K562 (cell line): ENCODE results near the gene ODAD3. TPM values are rescaled to one million over a fixed set of nuclear protein-coding genes. Genes with fewer than 3 reads are reported as not detected.
A peak's percentile ranks its signal among the peaks of the same experiment; 100 is the strongest.

Experiments
- ATAC-seq: fragments of 200-7000 bp; cut with Tn5 transposase; 3 replicates; pipeline ENCODE4 v1.9.1; 2020; ENCODE audit warnings: moderate library complexity
- BruUV-seq: library from RNA; stranded (reverse); fragments of 400-500 nt; replicated peaks from 2 replicates; lab custom pipeline; 2021; lab: Mats Ljungman, UMichigan
- CTCF ChIA-PET: fragments of 300-600 bp; formaldehyde crosslinking; extraction: SDS; loops from one replicate; lab custom pipeline; 2021; ENCODE audit warnings: low intra/inter-chr PET ratio; lab: Yijun Ruan, JAX
- POLR2A ChIA-PET: fragments of 300-600, 350-650 bp; sonication (Branson Sonifier 250); formaldehyde crosslinking; extraction: SDS; loops from one replicate; lab custom pipeline; 2021; ENCODE audit warnings: antibody characterized with exemption, inconsistent platforms; lab: Yijun Ruan, JAX
- DNase-seq, 4 experiments: peaks; one replicate each; pipeline versions ENCODE4 v3.0.0 to v3.0.0-alpha.2; 2011 to 2018; ENCODE audit warnings: low spot score in 3 of 4, mixed read lengths in 3 of 4; ENCODE audit errors: extremely low read depth in 1 of 4
- FAIRE-seq: peaks from 2 replicates; lab custom pipeline; 2011; peaks lifted over from hg19 to GRCh38; lab: Jason Lieb, UNC
- H2AFZ ChIP-seq: 2 replicates; pipeline ENCODE4 v1.6.0; 2011; ENCODE audit warnings: low read depth, low read length, control low read depth, inconsistent platforms
- H3K27ac ChIP-seq: fragments of 200-600 bp; 3 replicates; pipeline ENCODE4 v1.8.0; 2011; ENCODE audit warnings: low read depth, mild to moderate bottlenecking, control low read depth, inconsistent platforms, low read length, moderate library complexity, mixed read lengths; ENCODE audit errors: extremely low read depth
- H3K27me3 ChIP-seq, 2 experiments: fragments of 300-600 bp in 1 of 2; 2 replicates in 1 of 2; 3 replicates in 1 of 2; pipeline versions ENCODE4 v1.6.0 to v1.8.0; 2011; ENCODE audit warnings: inconsistent platforms in 2 of 2, low read length in 2 of 2, mild to moderate bottlenecking in 1 of 2, mixed read lengths in 1 of 2, moderate library complexity in 1 of 2; ENCODE audit not compliant: control insufficient read depth in 2 of 2, insufficient read depth in 2 of 2
- H3K36me3 ChIP-seq: fragments of 300-600 bp; 3 replicates; pipeline ENCODE4 v1.8.0; 2011; ENCODE audit warnings: mild to moderate bottlenecking, low read length, inconsistent platforms; ENCODE audit not compliant: control insufficient read depth, insufficient read depth
- H3K4me1 ChIP-seq, 2 experiments: fragments of 200-600 bp in 1 of 2; replicated peaks in 1 of 2; 2 replicates in 1 of 2; 3 replicates in 1 of 2; pipeline versions ENCODE4 v1.5.1 to v1.8.0; 2011; ENCODE audit warnings: inconsistent platforms in 2 of 2, low read length in 2 of 2, mild to moderate bottlenecking in 1 of 2, mixed read lengths in 1 of 2, moderate library complexity in 1 of 2; ENCODE audit not compliant: control insufficient read depth in 2 of 2, insufficient read depth in 2 of 2
- H3K4me2 ChIP-seq: 2 replicates; pipeline ENCODE4 v1.6.1; 2011; ENCODE audit warnings: low read length, control low read depth, inconsistent platforms, mixed read lengths; ENCODE audit not compliant: insufficient read depth
- H3K4me3 ChIP-seq: fragments of 200-600 bp; sonication (generic), shearing (Covaris generic); 2 replicates; pipeline ENCODE4 v1.5.1; 2016; ENCODE audit warnings: control low read depth, inconsistent platforms
- H3K79me2 ChIP-seq: fragments of 200-600 bp; 3 replicates; pipeline ENCODE4 v1.8.0; 2011; ENCODE audit warnings: low read length, inconsistent platforms; ENCODE audit not compliant: control insufficient read depth, insufficient read depth
- H3K9ac ChIP-seq, 2 experiments: 2 replicates each; pipeline versions ENCODE4 v1.6.0 to v1.6.1; 2011; ENCODE audit warnings: low read depth in 2 of 2, low read length in 2 of 2, control low read depth in 1 of 2, inconsistent platforms in 1 of 2, mild to moderate bottlenecking in 1 of 2, mixed read lengths in 1 of 2; ENCODE audit not compliant: insufficient read depth in 1 of 2
- H3K9me1 ChIP-seq: one replicate; pipeline ENCODE4 v1.6.0; 2011; ENCODE audit warnings: inconsistent platforms, mild to moderate bottlenecking, low read length, moderate library complexity; ENCODE audit not compliant: control insufficient read depth, insufficient read depth
- H3K9me3 ChIP-seq: replicated peaks from 2 replicates; pipeline ENCODE4 v1.5.1; 2011; ENCODE audit warnings: low read depth, low read length, inconsistent platforms; ENCODE audit not compliant: control insufficient read depth, insufficient read depth
- H4K20me1 ChIP-seq: replicated peaks from 2 replicates; pipeline ENCODE4 v1.6.1; 2011; ENCODE audit warnings: low read length, inconsistent platforms, mixed read lengths; ENCODE audit not compliant: control insufficient read depth, insufficient read depth
- ARID2 ChIP-seq: fragments of 450-650 bp; IDR thresholded peaks from 2 replicates; pipeline ENCODE4 v1.6.1; 2017; ENCODE audit warnings: antibody characterized with exemption, mild to moderate bottlenecking
- ATF2 ChIP-seq: sonication (generic); formaldehyde crosslinking; IDR thresholded peaks from 2 replicates; pipeline ENCODE4 v1.8.1; 2022; ENCODE audit warnings: missing genetic modification reagents
- CBX8 ChIP-seq: fragments of 200-600 bp; sonication (generic); IDR thresholded peaks from 2 replicates; pipeline ENCODE4 v1.6.1; 2012; ENCODE audit warnings: borderline replicate concordance, mixed run types, low read depth, mild to moderate bottlenecking, moderate library complexity, mixed read lengths, low read length, control low read depth, inconsistent platforms; ENCODE audit not compliant: poor library complexity, severe bottlenecking; ENCODE audit errors: extremely low read depth
- GATAD2A ChIP-seq: fragments of 450-650 bp; IDR thresholded peaks from 2 replicates; pipeline ENCODE4 v1.6.1; 2017
- KLF16 ChIP-seq: IDR thresholded peaks from 2 replicates; pipeline ENCODE4 v1.6.1; 2016; ENCODE audit warnings: antibody characterized with exemption
- POLR2G ChIP-seq: fragments of 200-400 bp; formaldehyde crosslinking; IDR thresholded peaks from 2 replicates; pipeline ENCODE4 v1.6.1; 2017; ENCODE audit warnings: low read depth, mild to moderate bottlenecking, antibody characterized with exemption, low read length, moderate library complexity
- RBM22 ChIP-seq: fragments of 200-400 bp; formaldehyde crosslinking; IDR thresholded peaks from 2 replicates; pipeline ENCODE4 v1.6.1; 2018; ENCODE audit warnings: low read length, low read depth; ENCODE audit not compliant: poor library complexity, severe bottlenecking
- SAFB ChIP-seq: fragments of 200-400 bp; formaldehyde crosslinking; IDR thresholded peaks from 2 replicates; pipeline ENCODE4 v1.6.1; 2017; ENCODE audit warnings: low read depth, low read length, borderline replicate concordance
- SUPT5H ChIP-seq: fragments of 450-650 bp; IDR thresholded peaks from 2 replicates; pipeline ENCODE4 v1.6.1; 2016
- UBTF ChIP-seq, 2 experiments: IDR thresholded peaks; 2 replicates each; pipeline ENCODE4 v1.6.1; 2012; ENCODE audit warnings: improper control_type of control experiment in 2 of 2, low read depth in 2 of 2, low read length in 2 of 2, borderline replicate concordance in 1 of 2
- VEZF1 ChIP-seq: fragments of 200-800 bp; sonication (Bioruptor generic); IDR thresholded peaks from 2 replicates; pipeline ENCODE4 v1.6.1; 2017; ENCODE audit warnings: missing genetic modification characterization, missing compliant biosample characterization
- WGBS: fragments of 100-300 bp; shearing (Covaris generic); methylation state at CpG from one replicate; pipeline ENCODE4 v1.1.6; 2016; ENCODE audit warnings: low coverage, mixed read lengths; ENCODE audit not compliant: insufficient coverage; ENCODE audit errors: missing lambda C conversion rate; 5-methylcytosine and 5-hydroxymethylcytosine counted together
- in situ Hi-C: fragments of 300-500 bp; cut with MboI; formaldehyde crosslinking; loops from 4 replicates; pipeline ENCODE4 v1.15.0; 2018; ENCODE audit warnings: inconsistent platforms, mixed read lengths
- intact Hi-C: fragments of 100-400 bp; cut with micrococcal nuclease; formaldehyde crosslinking; loops from 2 replicates; pipeline ENCODE4 v1.14.2; 2022
- polyA plus RNA-seq, 8 experiments: library from polyadenylated mRNA; depleted of rRNA in 4 of 8; stranded (reverse) in 5 of 8; unstranded in 3 of 8; fragments of >200 nt; fragmentation: Nextera tagmentation in 2 of 8; fragmentation: Illumina TruSeq in 1 of 8; extraction: Ambion mirVana in 2 of 8; extraction: Trizol in 1 of 8; gene quantifications; 2 replicates each; pipeline versions ENCODE4 v1.2.1 to v1.2.3, GENCODE V29; 2011 to 2014; ENCODE audit warnings: inconsistent platforms in 1 of 8, missing spikeins in 1 of 8
- total RNA-seq, 7 experiments: library from RNA; depleted of rRNA in 6 of 7; stranded (reverse); fragments of >200 nt in 6 of 7; fragmentation: Illumina TruSeq in 2 of 7; extraction: Trizol in 2 of 7; gene quantifications; 2 replicates each; pipeline versions ENCODE4 v1.2.1 to v1.2.3, GENCODE V29; 2011 to 2021; ENCODE audit warnings: low replicate concordance in 1 of 7

Gene ODAD3
- total and polyA plus RNA-seq, 9 of the 15 experiments (the other 6 are each of a cell fraction or from before 2014, with no cell fraction given) = 0.07 to 0.72 (median 0.14) TPM; not detected in 2

- Histone ChIP-seq H3K9me3 (no peaks in the 10 kb centered on the region), H3K27me3 (no peaks in the 10 kb centered on the region), H3K36me3 (peaks cover 66% of the 10 kb centered on the region; the same call in 1 of the 3 replicates), H3K4me2 (no peak overlapping the region), H2AFZ (no peak overlapping the region), H3K27ac (no peak overlapping the region), H3K4me1 (peaks cover 0 to 57% of the 10 kb centered on the region in 2 experiments; a peak in 3 of 5 replicates), H3K79me2 (no peaks in the 10 kb centered on the region), H3K4me3 (no peak overlapping the region), H3K9me1 (no peaks in the 10 kb centered on the region), H3K9ac (no peak overlapping the region; a peak in 1 of 4 replicates), H4K20me1 (no peaks in the 10 kb centered on the region)
- no peak for FAIRE-seq
- intact Hi-C loops = no loop called here
- ChIA-PET POLR2A (interaction anchor here (1.0 to 1.1 kb wide), 2 partner anchors 33 to 73 kb away, joined by 3 read pairs; no protein-coding TSS in a partner anchor), CTCF (no interaction called here)
- in situ Hi-C loops = no loop called here
- WGBS = 95% methylated on average over 25 of the region's 31 CpGs
- TSS peak; percentile 60 for BruUV-seq
- peak in 2 of 4 experiments; percentile 4 to 6 for DNase-seq
- no peak for ATAC-seq
- TF ChIP-seq VEZF1 (no peak), KLF16 (no peak), GATAD2A (no peak), UBTF (IDR thresholded peaks at IDR 0.05; ENCODE audit: borderline replicate concordance in 1 of 2, low read depth in 2 of 2, low read length in 2 of 2) (no peak), RBM22 (peak; percentile 25), CBX8 (no peak), POLR2G (peak; percentile 55; the same call in 1 of the 2 replicates), SUPT5H (no peak), SAFB (no peak), ARID2 (no peak), ATF2 (CRISPR knock-in tag) (no peak)
Measured at GRCh38 chr19:11448923-11449554, 14.1 kb upstream of the ODAD3 start.
